ENCODE measurements around the gene TIMP2.
"Not testable (repeated sequence)": the region's sequence is repeated elsewhere in the genome, so short reads cannot be mapped to it uniquely, and the experiment has no call there.

Gene TIMP2

DNA sequence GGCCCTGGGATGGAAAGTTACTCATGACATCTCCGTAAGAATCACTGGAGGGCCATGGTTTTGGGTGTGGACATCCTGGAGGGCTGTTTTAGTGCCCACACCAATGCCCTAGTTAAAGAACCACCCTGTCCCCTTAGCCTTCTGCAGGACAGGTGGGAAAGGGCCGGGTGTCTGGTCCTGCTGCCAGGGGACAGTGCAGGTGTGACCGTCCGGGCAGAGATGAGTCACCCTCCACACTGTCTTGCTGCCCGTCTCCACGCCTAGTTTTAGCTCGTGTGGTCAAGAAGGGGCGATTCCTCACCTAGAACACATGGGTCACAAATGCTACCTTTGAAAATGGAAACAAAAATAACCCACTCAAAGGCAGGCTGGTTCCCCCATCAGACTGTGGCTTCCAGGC, 39.2 kb downstream of the TIMP2 start:
- DNase-seq = no peak

DNA sequence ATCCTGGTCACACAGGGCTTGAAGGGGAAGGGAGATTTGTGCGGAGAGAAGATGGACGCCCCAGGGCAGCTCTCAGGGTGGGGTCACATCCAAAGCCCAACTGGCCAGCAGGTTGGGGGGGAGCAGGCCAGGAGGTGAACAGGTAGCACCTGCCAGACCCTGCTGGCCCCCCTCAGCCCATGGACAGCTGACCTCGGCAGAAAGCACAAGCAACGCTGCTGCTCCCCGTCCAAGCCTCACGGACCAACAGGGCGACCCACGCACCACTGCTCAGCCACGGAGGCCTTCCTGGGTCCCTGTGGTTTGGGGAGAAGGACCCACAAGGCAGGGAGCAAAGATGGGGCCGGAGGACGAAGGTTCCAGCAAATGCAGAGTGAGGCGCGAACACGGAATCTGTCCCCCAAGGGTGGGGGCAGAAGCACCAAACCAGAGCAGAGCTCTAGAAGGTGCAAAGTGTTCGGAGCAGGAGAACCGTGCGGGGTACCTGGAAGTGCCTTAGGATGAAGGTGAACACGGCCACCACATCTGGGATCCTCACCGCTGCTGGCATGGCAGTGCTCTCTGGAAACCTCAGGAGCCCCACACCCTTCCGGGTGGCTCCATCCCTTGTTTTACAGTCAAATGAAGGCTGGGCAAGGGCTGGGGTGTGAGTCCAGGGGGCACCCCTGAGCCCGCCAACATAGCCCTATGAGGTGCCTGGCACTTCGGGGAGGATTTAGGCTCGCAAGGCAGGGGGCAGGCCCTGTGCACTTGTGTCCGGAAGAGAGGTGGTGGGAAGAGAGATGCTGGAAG, 40.1 kb downstream of the TIMP2 start:
- no peak for DNase-seq

DNA sequence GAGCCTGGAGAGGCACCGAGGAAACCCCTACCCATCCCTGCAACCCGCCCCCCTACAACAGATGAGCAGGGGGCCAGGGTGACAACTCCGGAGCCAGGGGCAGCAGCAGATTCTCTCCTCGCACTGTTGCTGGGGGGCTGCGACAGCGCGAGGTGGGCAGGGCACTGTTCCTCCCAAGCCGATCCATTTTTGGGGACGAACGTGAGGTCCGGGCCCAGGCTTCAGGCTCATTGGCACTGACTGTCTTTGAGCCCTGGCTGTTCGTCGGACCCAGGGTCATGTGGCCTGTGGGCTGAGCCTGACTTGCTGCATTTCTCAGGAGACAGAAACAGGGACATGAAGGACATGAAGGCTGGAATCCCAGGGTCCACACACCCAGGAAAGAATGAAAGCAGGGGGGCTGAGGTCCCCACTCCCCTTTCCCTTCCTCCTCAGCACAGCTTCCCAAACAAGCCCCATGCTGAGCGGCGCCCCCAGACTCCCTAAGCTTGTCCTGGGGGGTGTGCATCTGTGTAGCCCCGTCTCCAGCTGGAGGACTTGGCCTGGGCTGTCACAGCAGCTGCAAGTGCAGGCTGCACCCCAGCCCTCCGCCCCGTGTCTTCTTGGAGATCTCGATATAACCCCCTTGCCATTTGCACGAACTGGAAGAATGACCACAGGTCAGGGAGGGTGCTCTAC, 40.9 kb downstream of the TIMP2 start:
- no peak for DNase-seq

DNA sequence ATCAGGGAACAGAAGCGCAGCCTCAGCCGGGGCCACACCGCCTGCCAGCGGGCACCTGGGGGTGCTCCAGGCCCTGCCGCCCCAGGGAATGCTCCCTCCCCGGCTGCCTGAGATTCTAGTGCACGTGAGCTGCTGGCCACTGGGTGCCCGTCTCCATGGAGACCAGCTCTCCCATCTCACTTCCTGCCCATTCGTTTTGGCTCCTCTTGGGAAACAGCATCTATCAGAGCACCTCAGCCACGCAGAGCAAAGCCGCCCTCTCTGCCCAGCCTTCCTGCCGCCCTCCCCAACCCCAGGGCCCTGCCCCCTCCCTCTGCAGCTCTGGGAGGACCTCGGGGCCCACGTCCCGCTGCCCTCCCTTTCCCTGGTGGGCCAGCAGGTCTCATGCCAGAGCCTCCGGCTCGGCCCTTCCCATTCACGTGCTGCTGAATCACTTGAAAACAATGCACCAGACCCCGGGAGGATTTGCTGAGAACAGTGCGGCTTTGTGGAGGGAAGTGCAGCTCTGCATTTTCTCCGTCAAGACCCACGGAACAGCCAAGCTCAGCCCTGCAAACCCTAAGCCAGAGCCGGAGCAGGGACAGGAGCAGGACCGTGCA, 41.6 kb downstream of the TIMP2 start:
- DNase-seq = peak; percentile 77

DNA sequence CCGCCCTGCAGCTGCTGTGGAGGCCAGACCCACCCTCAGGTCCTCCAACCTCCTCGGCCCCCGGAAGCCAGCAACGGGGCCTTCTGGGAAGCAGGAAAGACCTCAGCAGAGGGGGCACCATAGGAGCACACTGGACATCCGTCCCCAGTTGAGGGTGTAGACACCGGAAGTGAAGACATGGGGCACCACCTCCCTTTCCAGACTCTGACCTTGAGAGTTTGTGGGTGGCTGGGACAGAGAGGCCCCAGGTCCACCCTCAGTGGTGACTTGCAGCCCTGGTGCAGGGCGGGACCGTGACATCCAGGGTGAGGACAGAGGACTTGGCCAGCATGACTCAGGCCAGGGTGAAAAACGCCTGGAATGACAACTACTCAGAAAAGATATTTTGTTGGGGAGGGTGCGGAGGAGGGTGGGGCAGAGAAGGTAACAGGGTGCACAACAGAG, 42.1 kb downstream of the TIMP2 start:
- no peak for DNase-seq

DNA sequence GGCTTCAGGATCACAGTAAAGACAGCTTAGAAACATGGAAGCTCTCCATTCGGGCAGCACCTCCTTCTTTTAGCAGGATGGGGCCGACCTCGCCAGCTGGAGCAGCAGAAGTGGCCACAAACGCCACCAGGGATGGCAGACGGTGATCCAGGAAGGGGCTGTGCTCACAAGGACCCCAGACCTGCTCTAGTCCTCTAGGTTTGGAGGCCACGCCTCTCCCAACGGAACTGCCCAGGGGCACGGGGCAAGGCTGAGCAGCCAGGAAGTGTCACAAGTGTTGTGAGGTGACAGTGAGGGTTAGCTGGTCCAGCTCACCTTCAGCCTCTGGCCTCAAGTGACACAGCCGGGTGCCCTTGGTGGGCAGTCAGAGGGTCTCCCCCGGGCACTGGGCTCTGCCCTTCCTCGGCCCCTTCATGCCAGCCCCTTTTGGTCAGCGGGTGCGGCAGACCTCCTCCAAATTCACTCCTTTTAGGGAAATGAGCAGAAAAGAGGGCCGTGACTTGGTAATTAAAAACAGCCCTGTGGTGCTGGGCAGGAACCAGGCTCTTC, 42.6 kb downstream of the TIMP2 start:
- DNase-seq = no peak

DNA sequence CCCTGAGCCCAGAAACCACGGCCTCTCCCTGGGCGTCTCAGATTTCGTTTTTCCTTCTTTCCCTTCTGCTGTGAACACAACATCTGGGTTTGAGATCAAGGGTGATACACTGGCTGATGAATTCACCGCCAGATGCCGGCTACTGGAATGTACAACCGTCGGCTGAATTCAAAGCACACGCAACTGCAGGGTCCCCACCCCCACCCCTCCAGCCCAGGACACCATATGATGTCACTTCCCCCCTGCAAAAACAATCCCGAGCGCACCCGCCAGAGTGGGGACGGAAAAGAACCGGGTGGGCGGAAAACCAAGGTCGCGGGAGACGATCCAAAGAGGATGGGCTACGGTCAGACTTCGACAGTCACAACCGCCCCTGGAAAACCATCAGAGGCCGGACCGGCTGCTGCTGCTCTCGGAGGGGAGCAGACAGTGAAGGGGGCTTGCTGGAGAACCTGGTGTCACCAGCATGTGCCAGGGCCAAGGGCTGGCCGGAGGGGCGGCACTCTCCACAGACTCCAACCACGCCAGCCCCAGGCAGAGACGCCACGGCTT, 45.5 kb downstream of the TIMP2 start:
- no peak for DNase-seq

DNA sequence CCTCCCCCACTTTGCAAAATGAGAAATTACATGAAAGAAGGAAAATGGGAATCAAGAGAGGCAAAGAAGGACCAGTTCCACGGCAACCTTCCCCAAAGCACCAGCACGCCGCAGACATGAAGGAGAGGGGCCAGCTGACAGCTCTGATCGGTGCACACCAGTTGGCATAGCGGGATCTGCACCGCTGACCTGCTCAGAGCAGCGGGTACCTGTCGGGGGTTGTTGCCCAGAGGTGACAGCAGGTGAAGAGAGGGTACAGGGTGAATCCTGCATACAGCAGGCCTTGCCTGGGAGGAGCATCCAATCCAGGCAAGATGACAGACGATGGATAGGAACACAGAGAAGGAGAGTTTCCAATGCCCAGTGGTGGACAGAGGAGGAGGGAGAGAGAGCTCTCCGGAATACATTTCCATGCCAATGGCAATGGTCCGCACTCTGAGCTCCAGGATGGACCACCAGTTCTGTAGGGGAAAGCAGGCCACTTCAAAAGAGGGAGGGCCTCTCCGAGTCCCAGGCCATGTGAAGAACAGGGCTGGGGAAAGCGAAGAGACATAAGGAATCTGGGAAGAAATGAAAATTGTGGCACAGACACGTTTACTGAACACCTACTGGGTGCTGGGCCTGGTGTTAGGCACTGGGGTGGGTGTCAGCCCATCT, 46.2 kb downstream of the TIMP2 start:
- no peak for DNase-seq

DNA sequence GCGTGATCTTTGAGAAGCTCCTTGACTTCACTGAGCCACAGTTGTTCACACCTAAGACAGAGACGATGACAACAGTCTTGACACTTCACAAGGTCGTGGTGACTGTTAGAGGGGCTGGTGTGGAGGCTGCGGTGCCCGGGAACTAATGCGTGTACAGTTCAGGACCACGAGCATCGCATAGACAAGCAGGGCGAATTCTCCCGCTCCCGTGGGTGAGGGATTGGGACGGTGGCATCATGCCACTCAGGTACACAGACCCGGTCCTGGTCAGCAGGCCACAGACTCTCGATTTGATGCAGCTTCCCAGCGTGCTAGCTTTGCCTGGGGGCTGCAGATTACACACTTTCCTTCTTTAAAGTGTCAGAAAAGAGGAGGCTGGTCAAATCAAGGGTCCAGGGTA, 46.9 kb downstream of the TIMP2 start:
- DNase-seq = no peak

DNA sequence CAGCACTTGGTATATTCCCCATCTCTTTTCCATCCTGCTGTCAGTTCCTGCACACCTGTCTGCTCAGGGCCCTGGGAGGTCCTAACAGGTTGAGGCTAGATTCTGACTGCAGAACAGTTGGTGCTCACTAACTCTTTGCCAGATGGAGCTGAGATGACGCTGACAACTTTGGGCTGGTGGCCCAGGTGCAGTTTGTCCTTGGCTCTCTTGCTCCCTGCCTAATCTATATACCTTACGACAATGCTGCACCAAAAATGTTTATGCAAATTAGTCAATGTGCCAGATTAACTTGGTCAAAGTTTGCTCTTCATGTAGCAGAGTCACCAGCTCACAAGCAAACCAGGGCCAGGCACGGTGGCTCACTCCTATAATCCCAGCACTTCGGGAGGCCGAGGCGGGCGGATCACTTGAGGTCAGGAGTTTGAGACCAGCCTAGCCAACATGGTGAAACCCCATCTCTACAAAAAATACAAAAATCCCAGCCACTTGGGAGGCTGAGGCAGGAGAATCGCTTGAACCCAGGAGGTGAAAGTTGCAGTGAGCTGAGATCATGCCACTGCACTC, 48.2 kb downstream of the TIMP2 start:
- DNase-seq = not testable (repeated sequence)

DNA sequence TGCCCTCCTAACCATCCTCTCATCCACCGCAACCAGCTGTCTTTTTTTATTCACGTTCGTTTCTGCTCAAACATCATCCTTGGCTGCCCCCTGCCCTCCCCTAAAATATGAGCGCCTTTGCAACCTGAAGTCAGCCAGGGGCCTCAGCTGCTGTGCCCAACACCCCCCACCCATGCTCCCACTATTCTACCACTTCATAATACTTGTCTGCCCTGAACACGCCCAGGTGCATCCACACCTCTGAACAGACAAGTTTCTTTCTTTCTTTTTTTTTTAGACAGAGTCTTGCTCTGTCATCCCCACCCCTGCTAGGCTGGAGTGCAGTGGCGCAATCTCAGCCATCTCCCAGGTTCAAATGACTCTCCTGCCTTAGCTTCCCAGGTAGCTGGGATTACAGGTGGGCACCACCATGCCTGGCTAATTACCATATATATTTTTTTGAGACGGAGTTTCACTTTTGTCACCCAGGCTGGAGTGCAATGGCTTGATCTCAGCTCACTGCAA, 49.0 kb downstream of the TIMP2 start:
- DNase-seq = no peak

DNA sequence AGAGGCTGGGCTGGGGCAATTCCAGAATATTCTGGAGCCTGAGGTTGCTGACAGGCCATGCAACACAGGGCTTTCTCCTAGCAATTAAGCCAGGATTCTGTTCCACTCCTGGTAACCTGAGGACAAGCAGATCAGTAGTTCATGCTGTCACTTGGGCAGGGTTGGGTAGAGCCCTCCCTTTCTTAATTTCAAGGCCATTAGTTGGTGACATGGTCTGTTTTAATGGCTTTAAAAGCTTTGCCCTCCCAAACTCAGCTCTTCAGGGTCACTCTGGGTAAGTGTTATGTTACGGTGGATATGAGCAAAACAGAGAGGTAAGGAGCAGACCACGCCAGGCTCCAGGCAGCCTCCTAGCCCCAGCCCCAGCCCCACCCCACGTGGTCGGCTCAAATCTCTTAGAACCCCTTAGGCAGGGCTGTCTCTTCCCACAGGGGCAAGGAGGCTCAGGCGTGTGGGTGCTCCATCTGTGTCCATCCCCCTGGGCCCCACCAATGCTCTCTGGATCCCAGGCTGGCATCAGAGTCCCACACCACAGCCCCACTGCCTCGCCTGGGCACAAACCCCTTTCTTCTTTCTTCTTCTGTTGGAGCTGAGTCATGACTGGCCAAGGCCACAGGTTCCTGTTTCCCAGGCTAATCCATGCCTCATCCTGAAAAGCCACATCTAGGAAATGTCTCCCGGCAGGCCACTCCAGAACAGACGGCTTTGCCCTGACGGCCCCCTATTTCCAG, 49.7 kb downstream of the TIMP2 start:
- DNase-seq = no peak

DNA sequence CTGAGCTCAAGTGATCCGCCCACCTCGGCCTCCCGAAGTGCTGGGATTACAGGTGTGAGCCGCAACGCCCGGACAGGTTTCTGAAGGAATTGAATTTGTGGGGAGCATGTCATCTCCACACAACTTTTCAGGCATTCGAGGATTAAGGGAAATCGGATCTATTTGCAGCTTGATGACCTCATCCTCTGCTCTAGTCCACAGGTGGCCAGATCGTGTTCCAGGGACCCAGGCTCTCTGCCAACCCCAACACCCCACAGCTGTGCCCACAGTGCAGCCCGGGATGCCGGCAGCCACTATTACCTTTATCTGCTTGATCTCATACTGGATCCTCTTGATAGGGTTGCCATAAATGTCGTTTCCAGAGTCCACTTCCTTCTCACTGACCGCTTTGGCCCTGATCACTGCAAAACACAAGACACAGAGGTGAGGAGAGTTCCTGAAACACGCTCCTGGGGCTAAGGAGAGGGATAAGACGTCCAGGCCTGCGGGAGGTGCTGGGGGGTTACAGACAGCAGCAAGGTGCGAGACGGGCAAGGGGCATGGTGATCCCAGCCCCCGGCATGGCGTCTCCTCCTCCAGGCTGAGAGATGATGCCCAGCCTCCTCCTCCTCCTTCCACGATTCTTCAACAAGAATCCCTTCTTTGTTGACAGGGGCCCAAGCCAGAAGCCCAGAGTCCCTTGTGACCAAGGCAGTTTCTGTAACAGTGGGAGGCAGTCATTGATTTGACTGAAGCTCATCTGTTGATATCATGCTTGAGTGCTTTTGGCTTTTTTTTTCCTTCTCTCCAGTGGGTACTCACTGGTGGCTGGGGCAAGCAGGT, 51.5 kb downstream of the TIMP2 start:
- peak; percentile 41 for DNase-seq

DNA sequence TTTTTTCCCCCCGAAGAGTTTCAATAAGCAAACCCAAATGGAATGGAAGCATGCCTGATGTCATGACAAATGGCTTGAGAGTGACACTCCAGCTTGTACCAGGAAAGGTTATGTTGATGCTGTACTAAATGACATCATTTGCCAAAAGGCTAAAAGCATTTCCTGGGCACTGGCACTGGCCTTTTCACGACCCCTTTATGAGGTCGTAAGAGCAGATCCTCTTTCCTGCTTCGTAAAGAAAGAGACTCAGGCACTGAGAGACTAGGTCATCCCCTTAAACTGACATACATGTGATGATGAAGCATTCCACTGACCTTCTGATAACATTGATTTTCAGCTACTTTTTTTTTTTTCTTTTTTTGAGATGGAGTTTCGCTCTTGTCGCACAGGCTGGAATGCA, 52.7 kb downstream of the TIMP2 start:
- no peak for DNase-seq

DNA sequence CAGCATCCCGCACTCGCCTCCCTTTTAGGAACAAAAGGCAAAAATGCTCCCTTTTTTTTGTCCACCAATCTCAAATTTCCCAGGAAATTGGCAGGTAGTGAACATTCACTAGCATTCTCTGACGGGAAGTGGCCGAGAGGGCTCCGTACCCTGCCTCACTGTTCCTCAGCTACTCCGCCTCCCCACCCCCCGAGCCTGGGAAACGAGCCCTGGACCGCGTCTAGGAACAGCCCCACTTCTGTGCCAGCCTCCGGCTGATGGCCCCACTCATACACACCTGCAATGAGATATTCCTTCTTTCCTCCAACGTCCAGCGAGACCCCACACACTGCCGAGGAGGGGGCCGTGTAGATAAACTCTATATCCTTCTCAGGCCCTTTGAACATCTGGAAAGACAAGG, 54.6 kb downstream of the TIMP2 start:
- DNase-seq = no peak

DNA sequence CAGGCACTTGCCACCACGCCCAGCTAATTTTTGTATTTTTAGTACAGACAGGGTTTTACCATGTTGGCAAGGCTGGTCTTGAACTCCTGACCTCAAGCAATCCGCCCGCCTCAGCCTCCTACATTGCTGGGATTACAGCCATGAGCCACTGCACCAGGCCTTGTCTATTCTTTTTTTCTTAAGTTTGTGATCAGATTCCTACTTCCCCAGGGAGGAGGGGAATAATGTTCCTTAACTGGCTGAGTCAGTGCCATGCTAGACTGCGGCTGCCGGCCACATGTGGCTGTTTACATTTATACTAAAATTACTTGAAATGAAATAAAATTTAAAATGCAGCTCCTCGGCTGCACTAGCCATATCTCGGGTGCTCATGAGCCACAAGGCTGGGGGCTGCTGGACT, 56.8 kb downstream of the TIMP2 start:
- no peak for DNase-seq

DNA sequence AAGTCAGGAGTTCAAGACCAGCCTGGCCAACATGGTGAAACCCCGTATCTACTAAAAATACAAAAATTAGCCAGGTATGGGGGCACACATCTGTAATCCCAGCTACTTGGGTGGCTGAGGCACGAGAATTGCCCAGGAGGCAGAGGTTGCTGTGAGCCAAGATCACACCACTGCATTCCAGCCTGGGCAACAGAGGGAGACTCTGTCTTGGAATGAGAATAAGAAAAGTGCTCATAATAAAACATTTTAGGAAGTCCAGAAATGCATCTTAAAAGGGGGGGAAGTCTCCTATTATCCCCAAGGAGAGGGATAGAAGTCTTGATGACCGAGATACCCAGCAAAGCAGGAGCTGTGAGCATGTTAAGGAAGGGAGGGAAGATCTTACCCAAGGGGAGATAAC, 58.1 kb downstream of the TIMP2 start:
- not testable (repeated sequence) for DNase-seq

DNA sequence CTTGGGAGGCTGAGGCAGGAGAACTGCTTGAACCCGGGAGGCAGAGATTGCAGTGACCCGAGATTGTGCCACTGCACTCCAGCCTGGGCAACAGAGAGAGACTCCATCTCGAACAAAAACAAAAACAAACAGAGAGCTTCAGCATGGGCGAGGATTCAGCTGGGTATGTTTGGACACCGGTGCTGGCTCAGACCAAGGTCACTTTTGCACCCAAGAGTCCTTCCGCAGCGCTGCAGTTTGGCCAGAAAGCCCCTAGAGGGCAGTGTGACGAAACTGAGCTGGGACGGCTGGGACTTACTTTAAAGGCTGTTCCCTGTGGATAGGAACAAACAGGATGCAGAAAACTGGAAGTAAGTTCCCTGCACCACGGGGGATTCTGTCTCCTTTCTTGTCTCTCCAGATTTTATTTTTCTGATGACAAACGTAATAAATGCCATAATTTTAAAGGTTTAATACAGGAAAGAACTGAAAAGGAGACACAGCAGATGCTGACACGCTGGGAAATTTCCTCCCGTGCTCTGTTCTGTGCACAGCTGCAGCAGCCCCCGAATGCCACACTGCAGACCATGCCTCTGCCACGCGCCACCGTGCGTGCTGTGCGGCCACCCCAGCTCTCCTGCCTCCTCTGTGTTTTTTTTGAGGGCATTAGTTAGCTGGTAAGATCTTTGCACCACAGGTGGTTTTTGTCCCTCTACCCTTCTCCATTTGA, 59.4 kb downstream of the TIMP2 start:
- peak; percentile 62 for DNase-seq

DNA sequence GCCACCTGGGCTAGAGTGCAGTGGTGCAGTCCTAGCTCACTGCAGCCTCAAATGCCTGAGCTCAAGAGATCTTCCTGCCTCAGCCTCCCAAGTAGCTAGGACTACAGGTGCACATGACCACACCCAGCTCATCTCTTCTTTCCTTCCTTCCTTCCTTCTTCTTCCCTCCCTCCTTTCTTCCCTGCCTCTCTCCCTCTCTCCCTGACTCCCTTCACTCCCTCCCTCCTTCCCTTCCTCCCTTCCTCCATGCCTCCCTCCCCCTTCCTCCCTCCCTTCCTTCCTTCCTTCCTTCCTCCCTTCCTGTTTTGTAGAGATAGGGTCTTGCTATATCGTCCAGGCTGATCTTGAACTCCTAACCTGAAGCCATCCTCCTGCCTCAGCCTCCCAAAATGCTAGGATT, 61.1 kb downstream of the TIMP2 start:
- no peak for DNase-seq
